Amygdala (tissue), 56 donors: ENCODE measurements around the gene TAS2R42.

Experiments
- DNase-seq, 56 donors: peaks; one replicate each; lab custom pipeline; 2025; lab: John Stamatoyannopoulos, UW

The TAS2R42 gene

GRCh38 chr12:11186837-11187236 is at the start of gene TAS2R42:
Gene TAS2R42 (minus strand): TSS chr12:11186937. CDS start chr12:11186937, 0 bp downstream.
- DNase-seq, result no peak

GRCh38 chr12:11233532-11233931 is 46.8 kb upstream of the TAS2R42 start:
- DNase-seq, result no peak

- peak in 1 of 56 donors; percentile 1 for DNase-seq
Observed at GRCh38 chr12:11228296-11228879, 41.7 kb upstream of the TAS2R42 start.

- DNase-seq, result no peak
Observed at GRCh38 chr12:11227373-11227772, 40.6 kb upstream of the TAS2R42 start.

GRCh38 chr12:11209113-11209512 is 22.4 kb upstream of the TAS2R42 start:
- DNase-seq, result no peak

GRCh38 chr12:11204173-11204572 is 17.4 kb upstream of the TAS2R42 start:
- no peak for DNase-seq

GRCh38 chr12:11202811-11203210 is 16.1 kb upstream of the TAS2R42 start:
- DNase-seq, result no peak

GRCh38 chr12:11183011-11183410 is 3.7 kb downstream of the TAS2R42 start:
- DNase-seq, result no peak

- no peak for DNase-seq
Observed at GRCh38 chr12:11182529-11182928, 4.2 kb downstream of the TAS2R42 start.

GRCh38 chr12:11178250-11178649 is 8.5 kb downstream of the TAS2R42 start:
- DNase-seq, result no peak

- no peak for DNase-seq
Observed at GRCh38 chr12:11174022-11174421, 12.7 kb downstream of the TAS2R42 start.

GRCh38 chr12:11171969-11172675 is 14.6 kb downstream of the TAS2R42 start:
- DNase-seq, result no peak

- DNase-seq, result peak; percentile 31 to 90 (median 76)
Observed at GRCh38 chr12:11171145-11171968, 15.4 kb downstream of the TAS2R42 start, which contains the start of gene SMIM10L1. Gene SMIM10L1 (plus strand): TSS chr12:11171194. CDS start chr12:11171357, 163 bp downstream.

GRCh38 chr12:11170810-11171144 is 16.0 kb downstream of the TAS2R42 start:
- DNase-seq, result peak in 1 of 56 donors; percentile 12

GRCh38 chr12:11166300-11166699 is 20.4 kb downstream of the TAS2R42 start:
- no peak for DNase-seq

- DNase-seq, result no peak
Observed at GRCh38 chr12:11164384-11164783, 22.4 kb downstream of the TAS2R42 start.

- DNase-seq, result no peak
Observed at GRCh38 chr12:11162502-11162901, 24.2 kb downstream of the TAS2R42 start.

- DNase-seq, result no peak
Observed at GRCh38 chr12:11158885-11159444, 27.8 kb downstream of the TAS2R42 start.

GRCh38 chr12:11154400-11154925 is 32.3 kb downstream of the TAS2R42 start:
- no peak for DNase-seq

GRCh38 chr12:11152725-11153124 is 34.0 kb downstream of the TAS2R42 start:
- DNase-seq, result no peak

- DNase-seq, result no peak
Observed at GRCh38 chr12:11150832-11151231, 35.9 kb downstream of the TAS2R42 start.
